Mesenteric fat pad (tissue), 1 donor: ENCODE measurements around the gene HAUS7. TPM values are rescaled to one million over a fixed set of nuclear protein-coding genes. Genes with fewer than 3 reads are reported as not detected.

Source experiments
- DNase-seq: peaks from one replicate; pipeline ENCODE4 v3.0.0-alpha.2; 2020; ENCODE audit warnings: low spot score
- long read RNA-seq: library from polyadenylated mRNA; unstranded; transcript quantifications from one replicate; pipeline ENCODE4 v2.0.0, GENCODE V29; 2020
- total RNA-seq: library from RNA; stranded (reverse); fragmentation: NEBNext Ultra II Directional; extraction: Animal tissue kit (Norgen Biotek cat#: 25700); gene quantifications from one replicate; pipeline ENCODE4 v1.2.1, GENCODE V29; 2021
- donor health status: DM: yes; HTN: yes; CAD: no.

Gene HAUS7
- 22.1 TPM for total RNA-seq
- long read RNA-seq, transcript HAUS7-202 (10 exons, 1,363 nt) = major isoform, 43 of 46 reads
- long read RNA-seq, partial matches to known transcripts = 0 of 46 reads
- long read RNA-seq, other reads (novel, unspliced or antisense) = 3 of 46 reads

DNA sequence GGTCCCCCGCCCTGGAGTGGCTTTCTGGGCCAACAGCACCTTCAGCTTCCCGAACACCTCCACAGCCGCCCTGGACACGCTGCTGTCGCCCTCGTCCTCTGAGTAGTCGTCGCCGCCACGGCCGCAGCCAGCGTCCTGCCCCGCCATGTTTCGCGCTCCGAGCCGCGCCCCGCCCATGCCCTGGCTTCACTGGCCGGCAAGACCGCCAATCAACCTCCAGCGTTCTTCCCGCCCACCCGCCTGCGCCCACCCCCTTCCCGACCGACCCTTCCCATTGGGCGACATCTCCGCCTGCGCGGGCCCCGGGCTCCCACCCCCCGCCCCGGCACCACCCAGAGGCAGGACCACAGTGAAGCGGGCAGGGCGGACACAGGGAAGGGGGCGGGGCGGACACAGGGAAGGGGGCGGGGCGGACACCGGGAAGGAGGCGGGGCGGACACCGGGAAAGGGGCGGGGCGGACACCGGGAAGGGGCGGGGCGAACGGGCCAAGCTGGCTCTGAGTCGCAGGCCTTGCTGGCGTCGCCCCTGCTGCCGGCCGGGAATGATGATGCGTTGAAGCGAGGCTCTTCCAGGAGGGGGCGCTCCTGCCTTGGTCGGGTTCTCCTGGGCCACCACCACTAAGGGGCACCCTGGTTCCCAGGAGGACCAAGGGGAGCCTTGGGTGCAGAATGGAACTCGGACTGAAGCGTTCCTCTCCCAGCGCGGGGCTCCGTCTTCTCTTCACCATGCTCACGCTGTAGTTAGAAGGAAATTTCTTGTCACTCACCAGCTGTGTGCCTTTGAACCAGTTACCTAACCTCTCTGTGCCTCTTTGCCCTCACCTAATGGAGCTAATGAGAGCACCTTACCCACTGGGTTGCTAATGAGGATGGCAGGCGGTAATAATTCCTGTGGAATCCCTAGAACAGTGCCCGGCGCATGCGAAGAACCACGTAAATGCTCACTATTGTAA, at the start of gene HAUS7:
TSS of gene HAUS7 (minus strand) at position 166 of the 953 bp plus-strand sequence. CDS start at position 147, 19 bp downstream.
- DNase-seq = peak; percentile 95

GRCh38 chrX:153519569-153520286, 49.4 kb upstream of the HAUS7 start:
- DNase-seq = no peak

DNA sequence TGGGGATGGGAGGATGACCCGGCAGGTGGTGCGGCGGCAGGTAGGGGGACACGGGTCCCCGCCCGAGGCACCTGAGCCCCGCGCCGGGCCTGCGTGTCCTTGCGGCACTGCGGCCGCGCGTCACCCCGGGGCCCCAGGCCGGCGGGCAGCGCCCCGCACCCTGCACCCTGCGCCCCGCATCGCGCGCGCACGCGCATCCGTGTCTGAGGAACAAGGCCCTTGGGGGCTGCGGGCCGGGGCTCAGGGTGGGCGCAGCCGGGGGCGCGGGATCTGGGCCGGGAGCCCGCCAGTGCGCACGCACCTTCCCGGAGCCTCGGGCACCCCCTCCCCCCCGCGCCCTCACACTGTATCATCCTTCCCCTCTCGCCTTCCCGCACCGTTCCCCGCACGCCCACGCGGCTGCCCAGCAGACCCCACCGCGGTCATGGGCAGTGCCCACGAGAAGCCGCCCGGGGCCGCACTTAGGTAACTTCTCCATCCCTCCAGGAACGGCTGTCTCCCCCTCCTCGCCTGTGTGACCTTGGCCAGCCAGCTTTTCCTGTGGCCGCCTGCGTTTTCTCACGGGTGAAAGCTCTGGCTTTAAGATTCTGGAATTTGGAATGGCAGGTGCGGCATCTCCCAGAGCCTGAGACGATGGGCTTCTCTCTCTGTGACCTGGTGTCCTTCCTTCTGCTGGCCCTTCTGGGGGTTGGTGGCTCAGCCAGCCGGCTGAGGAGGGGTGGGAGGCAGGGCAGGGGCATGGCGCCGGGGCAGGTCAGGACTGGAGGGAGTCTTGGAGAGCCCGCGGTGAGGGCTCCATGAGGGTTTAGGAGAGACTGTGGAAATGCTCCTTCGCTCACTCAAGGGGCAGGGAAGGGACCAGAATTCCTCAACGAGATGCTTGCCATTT, 47.8 kb upstream of the HAUS7 start:
- no peak for DNase-seq

DNA sequence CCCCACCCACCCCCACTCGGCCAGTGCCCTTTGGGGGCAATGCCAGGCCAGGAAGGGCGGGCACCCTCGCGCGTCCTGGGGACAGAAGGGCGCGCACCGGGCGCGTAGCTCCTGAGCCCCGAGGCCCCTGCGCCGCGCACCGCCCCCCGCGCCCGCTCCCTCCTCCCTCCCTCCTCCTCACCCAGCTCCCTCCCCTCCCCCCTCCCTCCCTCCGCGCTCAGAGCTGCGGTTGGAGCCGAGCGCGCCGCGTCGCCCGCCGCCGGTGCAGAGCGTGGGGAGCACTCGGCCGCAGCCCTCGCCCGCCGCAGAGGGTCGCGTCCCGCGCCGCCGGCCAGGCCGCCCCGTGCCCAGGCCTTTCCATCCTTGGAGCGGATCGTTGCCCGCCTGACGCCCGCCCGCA, 47.0 kb upstream of the HAUS7 start, which contains the start of gene ATP2B3:
TSS of gene ATP2B3 (plus strand) at position 220 of the 400 bp plus-strand sequence. CDS start 18,606 bp downstream, outside the sequence.
- no peak for DNase-seq

DNA sequence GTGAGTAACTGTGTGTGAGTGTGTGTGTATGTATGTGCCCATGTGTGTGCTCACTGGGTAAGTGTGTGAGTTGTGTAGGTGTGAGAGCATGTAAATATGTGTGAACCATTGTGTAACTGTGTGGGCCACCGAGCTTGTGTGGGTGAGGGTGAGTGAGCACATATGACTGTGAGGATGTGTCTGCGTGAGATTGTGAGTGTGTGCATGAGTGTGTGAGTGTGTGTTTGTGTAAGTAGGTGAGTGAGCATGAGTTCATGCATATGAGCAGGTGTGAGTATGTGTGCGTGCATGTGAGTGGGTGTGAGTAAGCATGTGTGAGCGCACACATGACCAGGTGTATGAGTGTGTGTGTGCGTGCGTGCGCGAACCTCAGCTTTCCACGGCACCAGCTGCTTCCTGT, 45.7 kb upstream of the HAUS7 start:
- no peak for DNase-seq

- DNase-seq = no peak
These were observed 45.1 kb upstream of the HAUS7 start for GRCh38 chrX:153515435-153515834.

DNA sequence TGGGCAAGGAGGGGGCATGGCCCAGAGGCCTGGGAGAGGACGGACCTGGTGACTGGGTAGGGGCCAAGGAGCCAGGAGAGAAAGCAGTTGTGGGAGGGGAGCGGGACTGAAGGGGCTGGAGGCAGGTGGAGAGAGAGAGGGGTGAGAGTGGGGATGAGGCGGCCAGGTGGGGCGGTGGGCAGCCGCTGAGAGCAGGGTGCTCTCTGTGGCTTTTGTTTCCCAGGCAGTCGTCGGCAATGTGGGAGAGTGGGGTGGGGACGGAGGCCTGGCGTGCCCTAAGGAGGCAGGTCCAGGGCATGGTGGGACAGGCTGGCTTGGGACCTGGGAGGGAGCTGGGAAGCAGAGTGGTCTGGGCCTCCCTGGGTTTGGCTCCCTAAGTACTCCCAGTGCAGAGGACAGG, 43.9 kb upstream of the HAUS7 start:
- no peak for DNase-seq

DNA sequence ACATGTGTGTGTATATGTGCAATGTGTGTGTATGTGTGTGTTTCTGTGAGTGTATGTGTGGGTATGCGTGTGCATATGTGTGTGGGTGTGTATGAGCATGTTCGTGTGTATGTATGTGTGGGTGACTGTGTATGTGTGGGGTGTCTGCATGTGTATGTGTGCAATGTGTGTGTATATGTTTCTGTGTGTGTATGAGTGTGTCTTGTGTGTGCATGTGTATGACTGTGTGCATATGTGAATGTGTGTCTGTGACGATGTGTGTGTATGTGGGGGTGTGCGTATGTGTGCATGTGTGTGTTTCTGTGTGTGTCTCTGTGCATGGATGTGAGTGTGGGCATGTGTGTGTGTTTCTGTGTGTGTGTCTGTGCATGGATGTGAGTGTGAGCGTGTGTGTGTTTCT, 42.9 kb upstream of the HAUS7 start:
- no peak for DNase-seq

- no peak for DNase-seq
These were observed 42.1 kb upstream of the HAUS7 start for GRCh38 chrX:153512501-153512893.

DNA sequence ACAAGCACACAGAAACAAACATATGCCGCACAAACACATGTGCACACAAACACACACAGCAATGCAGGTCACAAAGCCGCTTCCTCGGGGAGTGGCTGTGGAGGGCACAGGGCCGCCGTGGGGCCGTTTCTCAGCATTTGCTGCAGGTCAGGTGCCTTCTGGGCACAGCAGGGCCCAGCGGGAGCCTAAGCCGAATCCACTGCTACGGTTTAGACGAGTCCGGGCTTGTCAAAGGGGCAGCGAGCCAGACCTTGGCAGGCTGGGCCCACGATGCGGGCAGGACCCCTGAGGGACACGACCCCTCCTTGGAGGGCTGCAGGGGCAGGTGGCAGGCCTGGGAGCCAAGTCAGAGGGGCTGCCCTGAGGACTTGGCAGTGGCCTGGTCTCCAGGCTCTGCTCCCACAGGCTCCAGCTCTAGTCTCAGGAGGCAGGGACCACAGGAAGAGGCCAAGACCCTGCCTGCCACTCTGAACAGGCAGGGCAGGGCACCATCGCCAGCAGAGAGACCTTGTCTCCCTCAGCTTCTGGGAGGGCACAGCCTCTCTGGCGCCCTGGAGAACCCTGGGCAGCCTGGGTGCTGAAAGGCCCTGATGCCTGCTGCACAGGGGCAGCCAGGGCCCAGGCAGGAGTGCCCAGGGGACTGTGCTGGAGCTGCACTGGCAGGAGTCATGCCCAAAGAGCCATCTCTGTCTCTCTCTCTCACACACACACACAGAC, 41.6 kb upstream of the HAUS7 start:
- DNase-seq = no peak

DNA sequence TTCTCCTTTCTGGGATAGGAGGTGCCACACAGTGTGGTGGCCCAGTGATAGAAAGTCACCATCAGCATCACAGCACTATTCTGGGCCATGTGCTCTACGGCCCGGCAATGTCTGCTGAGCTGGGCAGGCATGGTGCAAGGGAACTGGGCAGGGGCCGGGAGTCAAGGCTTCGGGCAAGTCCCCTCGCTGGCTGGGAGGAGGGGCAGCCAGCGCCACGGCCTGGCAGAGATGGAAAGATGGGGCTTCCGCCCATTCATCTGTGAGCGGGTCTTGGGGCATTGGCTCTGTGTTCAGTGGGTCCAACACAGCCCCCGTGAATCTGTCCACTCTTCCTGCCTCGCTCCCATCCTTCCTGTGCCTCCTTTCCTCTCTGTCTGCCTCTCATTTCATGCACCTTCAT, 40.0 kb upstream of the HAUS7 start:
- no peak for DNase-seq

- no peak for DNase-seq
These were observed 39.2 kb upstream of the HAUS7 start for GRCh38 chrX:153509592-153509991.

- peak; percentile 95 for DNase-seq
These were observed 37.3 kb upstream of the HAUS7 start for GRCh38 chrX:153507484-153508178.

DNA sequence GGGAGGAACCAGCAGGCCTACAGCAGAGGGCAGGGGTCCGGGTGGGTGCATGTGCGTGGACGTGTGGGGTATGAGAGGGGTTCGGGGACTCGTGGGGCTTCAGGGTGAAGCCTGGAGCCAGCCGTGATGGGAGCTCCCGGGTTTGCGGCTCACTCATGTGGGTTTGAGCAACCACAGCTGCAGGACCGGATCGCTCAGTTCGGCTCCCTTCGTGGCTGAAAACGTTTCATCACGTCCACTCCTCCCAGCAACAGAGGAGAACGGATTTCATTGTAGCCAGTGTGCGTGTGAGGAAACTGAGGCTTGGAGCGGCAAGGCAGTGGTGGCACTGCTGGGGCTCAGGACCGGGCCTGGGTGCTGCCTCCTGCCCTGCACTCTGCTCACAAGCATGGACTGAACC, 35.0 kb upstream of the HAUS7 start:
- DNase-seq = no peak

- DNase-seq = no peak
These were observed 34.2 kb upstream of the HAUS7 start for GRCh38 chrX:153504445-153505016.

- DNase-seq = no peak
These were observed 32.4 kb upstream of the HAUS7 start for GRCh38 chrX:153502796-153503195.

- no peak for DNase-seq
These were observed 31.8 kb upstream of the HAUS7 start for GRCh38 chrX:153502131-153502530.

- DNase-seq = no peak
These were observed 31.2 kb upstream of the HAUS7 start for GRCh38 chrX:153501530-153501929.

- DNase-seq = no peak
These were observed 30.4 kb upstream of the HAUS7 start for GRCh38 chrX:153500676-153501280.
